Heart left ventricle (tissue), 16 donors: ENCODE measurements around the gene DNMT3A. TPM values are rescaled to one million over a fixed set of nuclear protein-coding genes. Genes with fewer than 3 reads are reported as not detected.

Source experiments
- ATAC-seq, 4 donors: fragments of 200-7000 bp; cut with Tn5 transposase; one replicate each; pipeline ENCODE4 v1.9.1; 2020 to 2022; ENCODE audit warnings: moderate library complexity in 4 of 4, mild to moderate bottlenecking in 3 of 4, moderate number of reproducible peaks in 1 of 4
- DNase-seq, 5 donors: peaks; one replicate each; pipeline ENCODE4 v3.0.0-alpha.2; 2020
- H3K27ac ChIP-seq, 12 donors: fragments of 200-600 bp; sonication (generic) in 4 of 12; one replicate each; pipeline versions ENCODE4 v1.5.0 to v1.8.0; 2016 to 2022; ENCODE audit warnings: mild to moderate bottlenecking in 2 of 12
- H3K27me3 ChIP-seq, 9 donors: fragments of 200-600 bp; sonication (generic) in 2 of 9; one replicate each; pipeline versions ENCODE4 v1.5.1 to v1.8.0; 2016 to 2022; ENCODE audit warnings: mild to moderate bottlenecking in 3 of 9
- H3K36me3 ChIP-seq, 9 donors: fragments of 200-600 bp; sonication (generic) in 2 of 9; one replicate each; pipeline versions ENCODE4 v1.5.0 to v1.8.0; 2018 to 2022; ENCODE audit warnings: mild to moderate bottlenecking in 2 of 9
- H3K4me1 ChIP-seq, 12 donors: fragments of 200-600 bp; sonication (generic) in 4 of 12; one replicate each; pipeline versions ENCODE4 v1.5.0 to v1.8.0; 2016 to 2022; ENCODE audit warnings: mild to moderate bottlenecking in 3 of 12
- H3K4me3 ChIP-seq, 12 donors: fragments of 200-600 bp; sonication (generic) in 4 of 12; one replicate each; pipeline versions ENCODE4 v1.5.0 to v1.8.0; 2017 to 2022; ENCODE audit warnings: mild to moderate bottlenecking in 9 of 12, moderate library complexity in 4 of 12
- H3K9me3 ChIP-seq, 12 donors: fragments of 200-600 bp; sonication (generic) in 4 of 12; one replicate each; pipeline versions ENCODE4 v1.5.0 to v1.8.0; 2016 to 2022; ENCODE audit warnings: mild to moderate bottlenecking in 1 of 12
- POLR2A ChIP-seq, 2 donors: fragments of 450-650 bp; IDR thresholded peaks; one replicate each; pipeline ENCODE4 v1.6.1; 2017; ENCODE audit warnings: antibody characterized with exemption in 2 of 2, mild to moderate bottlenecking in 2 of 2, moderate library complexity in 2 of 2
- WGBS, 4 donors: extraction: QIAGEN DNeasy Blood & Tissue Kit in 2 of 4; methylation state at CpG; one replicate each; pipeline versions ENCODE4 v1.1.5 to v1.1.7; 2013 to 2018; 5-methylcytosine and 5-hydroxymethylcytosine counted together
- intact Hi-C, 10 donors: fragments of 100-400 bp; cut with DNase I; formaldehyde crosslinking; loops; one replicate each; pipeline versions ENCODE4 v1.11.1 to v1.14.2; 2022
- polyA plus RNA-seq, 2 donors: library from polyadenylated mRNA; stranded (reverse); fragments of 200-250 nt; gene quantifications; one replicate each; pipeline ENCODE4 v1.2.3, GENCODE V29; 2013
- total RNA-seq, 9 donors: library from RNA; depleted of rRNA in 2 of 9; stranded (reverse); fragments of >200 nt in 2 of 9; fragmentation: NEBNext Ultra II Directional in 3 of 9; extraction: Animal tissue kit (Norgen Biotek cat#: 25700) in 3 of 9; gene quantifications; one replicate each; pipeline versions ENCODE4 v1.1.0 to v1.2.4, GENCODE V29; 2016 to 2023
- TF ChIP-seq, protein P1 (sequence below), 12 donors: fragments of 200-600 bp; sonication (generic) in 4 of 12; IDR thresholded peaks; one replicate each; pipeline versions ENCODE4 v1.5.0 to v1.8.0; 2018 to 2022; ENCODE audit warnings: antibody characterized with exemption in 12 of 12, mild to moderate bottlenecking in 5 of 12
- donor health status: ischemic (EF 13 %, LVEDD 7.1; RV severe dilation, severe dysfunction).
- donor health status: healthy with polysubstance abuse.
- donor health status: DM: no; HTN: yes; CAD: no.
- donor health status: DM: no; HTN: no; CAD: no.
- donor health status: ischemic (EF 25% LVEDD 6.9; RV normal size, moderate dysfunction).
- donor health status: ischemic (EF 25% LVEDD 5.7; RV mildly dilated, moderate dysfunction).
- donor health status: healthy.
- donor health status: DM: yes; HTN: yes; CAD: no.
- donor health status: ischemic (EF 35%, LVEDD 5.7; RV mildly dilated, moderate dysfunction).
- donor health status: nonischemic (EF 11% LVEDD 7.7; RV severe dilation, severe dysfunction).
- donor health status: DM: yes; HTN: yes; CAD: no.
- donor health status: PGD.
- donor health status: ischemic (EF 29% LVEDD 5.4; RV normal size, mild dysfunction).
- donor health status: nonischemic (EF 23%, LVEDD 6.1; RV moderate dilation, normal function).

DNMT3A gene
- total and polyA plus RNA-seq, 11 donors, result 3.5 to 26.0 (median 16.0) TPM

DNA sequence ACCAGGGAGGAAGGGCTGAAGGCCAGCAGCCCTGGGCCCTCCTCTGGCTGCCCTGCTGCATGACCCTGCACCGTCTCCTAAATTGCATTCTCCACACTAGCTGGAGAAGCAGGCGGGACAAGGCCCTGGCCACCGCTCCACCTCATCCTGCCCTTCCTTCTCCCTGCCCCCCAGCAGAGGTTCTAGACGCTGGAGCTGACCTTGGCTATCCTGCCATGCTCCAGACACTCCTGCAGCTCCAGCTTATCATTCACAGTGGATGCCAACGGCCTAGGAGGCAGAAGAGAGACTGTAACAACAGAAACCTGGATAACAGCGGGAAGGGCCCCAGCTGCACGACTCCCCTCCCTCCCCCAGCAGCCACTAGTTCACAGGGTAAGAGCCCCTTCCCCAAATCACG, 105.0 kb downstream of the DNMT3A start:
- peaks cover 0 to 20% (median 0%) of the 10 kb centered on the region in 12 donors for H3K4me1 ChIP-seq
- H3K9me3 ChIP-seq, result no peaks in the 10 kb centered on the region
- ATAC-seq (peak; percentile 58 to 77 (median 67)), DNase-seq (peak in 1 of 5 donors; percentile 47)
- no peak overlapping the region for H3K4me3 ChIP-seq
- peak overlapping the region in 2 of 12 donors; percentile 19 to 28 for H3K27ac ChIP-seq
- 51 to 77% (median 56%) methylated on average over 8 of the region's 8 CpGs for WGBS, 4 donors
- TF ChIP-seq, protein P1, sequence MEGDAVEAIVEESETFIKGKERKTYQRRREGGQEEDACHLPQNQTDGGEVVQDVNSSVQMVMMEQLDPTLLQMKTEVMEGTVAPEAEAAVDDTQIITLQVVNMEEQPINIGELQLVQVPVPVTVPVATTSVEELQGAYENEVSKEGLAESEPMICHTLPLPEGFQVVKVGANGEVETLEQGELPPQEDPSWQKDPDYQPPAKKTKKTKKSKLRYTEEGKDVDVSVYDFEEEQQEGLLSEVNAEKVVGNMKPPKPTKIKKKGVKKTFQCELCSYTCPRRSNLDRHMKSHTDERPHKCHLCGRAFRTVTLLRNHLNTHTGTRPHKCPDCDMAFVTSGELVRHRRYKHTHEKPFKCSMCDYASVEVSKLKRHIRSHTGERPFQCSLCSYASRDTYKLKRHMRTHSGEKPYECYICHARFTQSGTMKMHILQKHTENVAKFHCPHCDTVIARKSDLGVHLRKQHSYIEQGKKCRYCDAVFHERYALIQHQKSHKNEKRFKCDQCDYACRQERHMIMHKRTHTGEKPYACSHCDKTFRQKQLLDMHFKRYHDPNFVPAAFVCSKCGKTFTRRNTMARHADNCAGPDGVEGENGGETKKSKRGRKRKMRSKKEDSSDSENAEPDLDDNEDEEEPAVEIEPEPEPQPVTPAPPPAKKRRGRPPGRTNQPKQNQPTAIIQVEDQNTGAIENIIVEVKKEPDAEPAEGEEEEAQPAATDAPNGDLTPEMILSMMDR (IDR thresholded peaks at IDR 0.05), result no peak
- no peak for TF ChIP-seq POLR2A (IDR thresholded peaks at IDR 0.05)
- H3K36me3 ChIP-seq, result peaks cover 0 to 100% (median 95%) of the 10 kb centered on the region in 9 donors
- intact Hi-C loops, result no loop called here
- H3K27me3 ChIP-seq, result no peaks in the 10 kb centered on the region

DNA sequence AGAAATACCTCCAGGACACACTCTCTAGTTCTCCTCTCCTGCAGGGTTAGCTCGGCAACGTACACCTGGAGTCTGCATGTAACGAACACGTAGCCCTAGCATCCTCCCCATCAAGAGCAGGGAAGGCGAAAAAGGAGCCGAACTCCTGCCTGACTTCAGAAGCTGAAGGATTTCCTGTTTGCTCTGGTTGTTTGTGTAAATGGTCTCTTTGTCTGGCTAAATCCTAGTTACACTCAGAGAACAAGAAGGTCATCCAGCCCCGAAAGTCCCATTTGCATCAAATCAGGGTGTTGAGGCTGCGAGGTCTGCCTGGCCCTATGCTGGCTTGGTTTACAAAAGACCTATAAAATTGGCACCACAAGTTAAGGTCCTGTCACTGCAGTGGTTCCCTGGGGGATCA, 107.0 kb downstream of the DNMT3A start:
- DNase-seq (peak in 1 of 5 donors; percentile 15), ATAC-seq (no peak)
- H3K9me3 ChIP-seq, result no peaks in the 10 kb centered on the region
- peaks cover 0 to 36% (median 5%) of the 10 kb centered on the region in 12 donors for H3K4me1 ChIP-seq
- peaks cover 0 to 87% (median 77%) of the 10 kb centered on the region in 9 donors for H3K36me3 ChIP-seq
- no peak overlapping the region for H3K27ac ChIP-seq
- TF ChIP-seq, protein P1 (IDR thresholded peaks at IDR 0.05), result no peak
- TF ChIP-seq POLR2A (IDR thresholded peaks at IDR 0.05), result no peak
- no peaks in the 10 kb centered on the region for H3K27me3 ChIP-seq
- H3K4me3 ChIP-seq, result no peak overlapping the region
- intact Hi-C loops, result no loop called here
- WGBS, 4 donors, result 85 to 90% (median 88%) methylated on average over 8 of the region's 8 CpGs

DNA sequence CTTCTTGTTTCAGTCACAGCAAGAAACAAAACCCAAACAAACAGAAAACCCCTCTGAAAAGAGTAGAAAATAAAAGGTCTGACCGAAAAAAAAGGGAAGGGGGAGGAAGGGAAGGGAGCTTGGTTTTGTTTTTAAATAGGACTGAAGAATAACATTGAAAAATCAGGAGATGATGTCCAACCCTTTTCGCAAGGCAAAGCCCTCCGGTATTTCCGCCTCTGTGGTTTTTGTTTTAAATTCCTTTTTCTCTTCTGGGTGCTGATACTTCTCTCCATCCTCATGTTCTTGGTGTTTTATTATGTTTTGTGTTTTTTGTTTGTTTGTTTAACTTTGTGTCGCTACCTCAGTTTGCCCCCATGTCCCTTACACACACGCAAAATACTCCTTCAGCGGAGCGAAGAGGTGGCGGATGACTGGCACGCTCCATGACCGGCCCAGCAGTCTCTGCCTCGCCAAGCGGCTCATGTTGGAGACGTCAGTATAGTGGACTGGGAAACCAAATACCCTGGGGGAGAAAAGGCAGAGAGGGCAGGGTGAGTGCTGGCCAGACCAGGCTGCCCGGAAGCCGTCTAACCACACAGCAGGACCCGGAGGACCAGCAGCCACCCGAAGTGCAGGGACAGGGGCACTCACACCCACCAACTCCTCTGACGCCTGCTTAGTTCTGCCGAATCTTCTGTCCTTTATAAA, 107.7 kb downstream of the DNMT3A start:
- Histone ChIP-seq H3K4me1 (peaks cover 0 to 43% (median 9%) of the 10 kb centered on the region in 12 donors), H3K9me3 (no peaks in the 10 kb centered on the region), H3K4me3 (no peak overlapping the region), H3K27ac (no peak overlapping the region), H3K27me3 (no peaks in the 10 kb centered on the region), H3K36me3 (peaks cover 0 to 80% (median 70%) of the 10 kb centered on the region in 9 donors)
- DNase-seq, result peak in 1 of 5 donors; percentile 15
- 87 to 93% (median 92%) methylated on average over 19 to 20 of the region's 20 CpGs for WGBS, 4 donors
- intact Hi-C loops, result no loop called here
- ATAC-seq, result no peak
- TF ChIP-seq, protein P1 (IDR thresholded peaks at IDR 0.05), result no peak
- TF ChIP-seq POLR2A (IDR thresholded peaks at IDR 0.05), result no peak

DNA sequence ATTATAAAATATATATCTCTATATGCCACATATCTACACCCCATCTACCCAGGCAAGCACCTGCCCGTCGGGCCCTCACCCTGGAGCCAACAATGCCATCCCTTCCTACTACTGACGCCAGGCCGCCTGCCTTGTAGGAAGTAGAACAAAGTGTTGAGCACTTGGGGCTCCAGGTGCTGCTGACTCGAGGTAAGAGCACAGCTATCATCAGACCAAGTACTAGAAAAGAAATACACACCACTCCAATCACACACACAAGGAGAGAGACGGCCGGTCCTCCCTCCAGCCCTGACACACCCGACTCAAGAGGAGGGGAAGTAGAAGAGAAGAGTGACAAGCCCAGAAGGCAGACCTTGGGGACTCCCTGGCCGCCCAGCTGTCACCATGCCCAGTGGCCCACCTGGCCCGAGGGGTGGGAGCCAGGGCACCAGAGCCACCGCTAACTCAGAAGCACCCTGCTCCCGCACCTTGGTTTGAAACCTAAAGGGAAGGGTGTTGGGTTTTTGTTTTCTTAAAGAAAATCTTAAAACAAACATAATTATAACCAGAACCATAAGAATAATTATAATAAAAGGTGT, 109.4 kb downstream of the DNMT3A start:
- peaks cover 0 to 42% (median 13%) of the 10 kb centered on the region in 12 donors for H3K4me1 ChIP-seq
- H3K27ac ChIP-seq, result no peak overlapping the region
- ATAC-seq (no peak), DNase-seq (no peak)
- no peaks in the 10 kb centered on the region for H3K9me3 ChIP-seq
- 78 to 87% (median 80%) methylated on average over 12 of the region's 12 CpGs for WGBS, 4 donors
- no peaks in the 10 kb centered on the region for H3K27me3 ChIP-seq
- intact Hi-C loops, result no loop called here
- H3K36me3 ChIP-seq, result peaks cover 0 to 63% (median 55%) of the 10 kb centered on the region in 9 donors
- no peak overlapping the region for H3K4me3 ChIP-seq
- TF ChIP-seq, protein P1 (IDR thresholded peaks at IDR 0.05), result no peak
- no peak for TF ChIP-seq POLR2A (IDR thresholded peaks at IDR 0.05)
